Upper lobe of left lung (tissue), 6 donors: ENCODE measurements around the gene KIF1A. TPM values are rescaled to one million over a fixed set of nuclear protein-coding genes. Genes with fewer than 3 reads are reported as not detected.

Experiments used
- ATAC-seq, 2 donors: fragments of 200-7000 bp; cut with Tn5 transposase; one replicate each; pipeline ENCODE4 v1.9.1; 2022; ENCODE audit warnings: mild to moderate bottlenecking in 2 of 2, moderate library complexity in 2 of 2; ENCODE audit not compliant: low FRiP score in 2 of 2
- DNase-seq, 2 donors: peaks; one replicate each; pipeline ENCODE4 v3.0.0-alpha.2; 2019 to 2020
- H3K27ac ChIP-seq, 4 donors: fragments of 200-600 bp; sonication (generic); one replicate each; pipeline ENCODE4 v1.5.1; 2016 to 2019
- H3K27me3 ChIP-seq, 4 donors: fragments of 200-600 bp; sonication (generic); one replicate each; pipeline ENCODE4 v1.5.1; 2017 to 2019
- H3K36me3 ChIP-seq, 4 donors: fragments of 200-600 bp; sonication (generic); one replicate each; pipeline ENCODE4 v1.5.1; 2016 to 2019
- H3K4me1 ChIP-seq, 4 donors: fragments of 200-600 bp; sonication (generic); one replicate each; pipeline ENCODE4 v1.5.1; 2018 to 2019
- H3K4me3 ChIP-seq, 4 donors: fragments of 200-600 bp; sonication (generic); one replicate each; pipeline ENCODE4 v1.5.1; 2017 to 2019; ENCODE audit warnings: mild to moderate bottlenecking in 2 of 4, moderate library complexity in 1 of 4
- H3K9me3 ChIP-seq, 4 donors: fragments of 200-600 bp; sonication (generic); one replicate each; pipeline ENCODE4 v1.5.1; 2018 to 2019
- CTCF ChIP-seq, 6 experiments: fragments of 450-650 bp in 4 of 6; fragments of 200-600 bp in 2 of 6; sonication (generic) in 2 of 6; IDR thresholded peaks; one replicate each; pipeline ENCODE4 v1.5.1; 2016 to 2019; ENCODE audit warnings: antibody characterized with exemption in 6 of 6
- EP300 ChIP-seq, 4 donors: sonication (generic); formaldehyde crosslinking; IDR thresholded peaks; one replicate each; pipeline ENCODE4 v1.5.1; 2017; ENCODE audit warnings: antibody characterized with exemption in 4 of 4, control low read depth in 2 of 4
- POLR2A ChIP-seq, 4 donors: fragments of 450-650 bp; IDR thresholded peaks; one replicate each; pipeline ENCODE4 v1.5.1; 2016 to 2017; ENCODE audit warnings: antibody characterized with exemption in 4 of 4, mild to moderate bottlenecking in 2 of 4
- POLR2AphosphoS5 ChIP-seq, 2 donors: sonication (generic); formaldehyde crosslinking; IDR thresholded peaks; one replicate each; pipeline ENCODE4 v1.5.1; 2017; ENCODE audit warnings: antibody characterized with exemption in 2 of 2
- WGBS, 2 donors: methylation state at CpG; one replicate each; pipeline ENCODE4 v1.1.5; 2017 to 2018; 5-methylcytosine and 5-hydroxymethylcytosine counted together
- total RNA-seq, 6 donors: library from RNA; depleted of rRNA in 4 of 6; stranded (reverse); fragments of >200 nt in 4 of 6; gene quantifications; one replicate each; pipeline versions ENCODE4 v1.1.0 to v1.2.1, GENCODE V29; 2016 to 2021
- donor health status: DM: no; HTN: no; CAD: no; lungs with moderate emphysema.
- donor health status: DM: no; HTN: yes; CAD: no; lungs with severe emphysema.

KIF1A gene
- total RNA-seq, 6 donors from 2014 or later = 0.15 to 1.2 (median 0.35) TPM; not detected in 2

DNA sequence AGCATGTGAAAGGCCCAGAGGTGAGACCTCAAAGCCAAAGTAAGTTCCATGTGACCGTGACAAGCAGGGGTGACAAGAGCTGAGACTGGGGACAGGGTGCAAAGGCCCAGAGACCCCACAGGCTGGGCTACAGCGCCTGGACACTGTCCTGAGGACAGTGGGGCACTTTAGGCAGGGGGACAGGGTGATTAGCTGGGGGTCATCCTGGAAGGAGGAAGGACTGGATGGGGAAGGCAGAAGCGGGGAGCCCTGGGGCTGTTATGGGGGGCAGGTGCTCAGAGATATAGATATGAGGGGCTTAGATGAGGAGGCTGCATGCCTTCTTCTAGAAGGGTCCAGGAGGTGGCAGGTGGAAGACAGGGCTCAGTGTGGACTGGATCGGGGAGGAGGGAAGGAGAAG, 31.5 kb downstream of the KIF1A start:
- no peaks in the 10 kb centered on the region for H3K4me1 ChIP-seq
- H3K36me3 ChIP-seq = no peaks in the 10 kb centered on the region
- ATAC-seq (no peak), DNase-seq (no peak)
- H3K9me3 ChIP-seq = no peaks in the 10 kb centered on the region
- H3K27ac ChIP-seq = no peak overlapping the region
- 70 to 85% methylated on average over 4 of the region's 4 CpGs for WGBS, 2 donors
- no peaks in the 10 kb centered on the region for H3K27me3 ChIP-seq
- TF ChIP-seq POLR2AphosphoS5 (IDR thresholded peaks at IDR 0.05) (no peak), POLR2A (IDR thresholded peaks at IDR 0.05) (no peak), CTCF (IDR thresholded peaks at IDR 0.05) (no peak), EP300 (IDR thresholded peaks at IDR 0.05) (no peak)
- no peak overlapping the region for H3K4me3 ChIP-seq

- Histone ChIP-seq H3K9me3 (no peaks in the 10 kb centered on the region), H3K36me3 (no peaks in the 10 kb centered on the region), H3K27ac (no peak overlapping the region), H3K4me3 (no peak overlapping the region), H3K27me3 (no peaks in the 10 kb centered on the region), H3K4me1 (no peaks in the 10 kb centered on the region)
- TF ChIP-seq CTCF (IDR thresholded peaks at IDR 0.05) = no peak
- no peak for TF ChIP-seq POLR2A (IDR thresholded peaks at IDR 0.05)
- TF ChIP-seq EP300 (IDR thresholded peaks at IDR 0.05) = no peak
- no peak for TF ChIP-seq POLR2AphosphoS5 (IDR thresholded peaks at IDR 0.05)
- ATAC-seq (no peak), DNase-seq (peak in 1 of 2 donors; percentile 50)
- WGBS, 2 donors = 86 to 91% methylated on average over 16 to 18 of the region's 23 CpGs
Measured at GRCh38 chr2:240787521-240788472, 32.2 kb downstream of the KIF1A start.

- TF ChIP-seq POLR2AphosphoS5 (IDR thresholded peaks at IDR 0.05) = no peak
- no peak for TF ChIP-seq POLR2A (IDR thresholded peaks at IDR 0.05)
- no peak for TF ChIP-seq EP300 (IDR thresholded peaks at IDR 0.05)
- TF ChIP-seq CTCF (IDR thresholded peaks at IDR 0.05) = no peak
- Histone ChIP-seq H3K27me3 (no peaks in the 10 kb centered on the region), H3K9me3 (no peaks in the 10 kb centered on the region), H3K27ac (no peak overlapping the region), H3K36me3 (no peaks in the 10 kb centered on the region), H3K4me3 (no peak overlapping the region), H3K4me1 (no peaks in the 10 kb centered on the region)
- DNase-seq (peak in 1 of 2 donors; percentile 76), ATAC-seq (no peak)
- 83 to 88% methylated on average over 13 to 14 of the region's 17 CpGs for WGBS, 2 donors
Measured at GRCh38 chr2:240786871-240787311, 33.1 kb downstream of the KIF1A start.

GRCh38 chr2:240786355-240786841, 33.6 kb downstream of the KIF1A start:
- H3K9me3 ChIP-seq = no peaks in the 10 kb centered on the region
- ATAC-seq = peak; percentile 23 to 90
- H3K27ac ChIP-seq = no peak overlapping the region
- no peaks in the 10 kb centered on the region for H3K4me1 ChIP-seq
- TF ChIP-seq POLR2A (IDR thresholded peaks at IDR 0.05) (no peak), POLR2AphosphoS5 (IDR thresholded peaks at IDR 0.05) (no peak)
- H3K36me3 ChIP-seq = no peaks in the 10 kb centered on the region
- no peaks in the 10 kb centered on the region for H3K27me3 ChIP-seq
- DNase-seq = no peak
- 74 to 80% methylated on average over 2 to 7 of the region's 8 CpGs for WGBS, 2 donors
- no peak overlapping the region for H3K4me3 ChIP-seq

- Histone ChIP-seq H3K4me1 (no peaks in the 10 kb centered on the region), H3K27me3 (no peaks in the 10 kb centered on the region), H3K4me3 (no peak overlapping the region), H3K9me3 (no peaks in the 10 kb centered on the region), H3K27ac (no peak overlapping the region), H3K36me3 (no peaks in the 10 kb centered on the region)
- ATAC-seq (no peak), DNase-seq (peak in 1 of 2 donors; percentile 66)
- TF ChIP-seq POLR2AphosphoS5 (IDR thresholded peaks at IDR 0.05) (no peak), CTCF (IDR thresholded peaks at IDR 0.05) (no peak), EP300 (IDR thresholded peaks at IDR 0.05) (no peak), POLR2A (IDR thresholded peaks at IDR 0.05) (no peak)
- 60 to 72% methylated on average over 1 to 18 of the region's 25 CpGs for WGBS, 2 donors
Measured at GRCh38 chr2:240785424-240786335, 34.3 kb downstream of the KIF1A start.
